Astrocyte of the hippocampus (primary cell): ENCODE data around the gene STARD13.

ENCODE experiments used
- DNase-seq: peaks from one replicate; pipeline ENCODE4 v3.0.0; 2011; ENCODE audit warnings: low read depth, low spot score

The STARD13 gene

DNA sequence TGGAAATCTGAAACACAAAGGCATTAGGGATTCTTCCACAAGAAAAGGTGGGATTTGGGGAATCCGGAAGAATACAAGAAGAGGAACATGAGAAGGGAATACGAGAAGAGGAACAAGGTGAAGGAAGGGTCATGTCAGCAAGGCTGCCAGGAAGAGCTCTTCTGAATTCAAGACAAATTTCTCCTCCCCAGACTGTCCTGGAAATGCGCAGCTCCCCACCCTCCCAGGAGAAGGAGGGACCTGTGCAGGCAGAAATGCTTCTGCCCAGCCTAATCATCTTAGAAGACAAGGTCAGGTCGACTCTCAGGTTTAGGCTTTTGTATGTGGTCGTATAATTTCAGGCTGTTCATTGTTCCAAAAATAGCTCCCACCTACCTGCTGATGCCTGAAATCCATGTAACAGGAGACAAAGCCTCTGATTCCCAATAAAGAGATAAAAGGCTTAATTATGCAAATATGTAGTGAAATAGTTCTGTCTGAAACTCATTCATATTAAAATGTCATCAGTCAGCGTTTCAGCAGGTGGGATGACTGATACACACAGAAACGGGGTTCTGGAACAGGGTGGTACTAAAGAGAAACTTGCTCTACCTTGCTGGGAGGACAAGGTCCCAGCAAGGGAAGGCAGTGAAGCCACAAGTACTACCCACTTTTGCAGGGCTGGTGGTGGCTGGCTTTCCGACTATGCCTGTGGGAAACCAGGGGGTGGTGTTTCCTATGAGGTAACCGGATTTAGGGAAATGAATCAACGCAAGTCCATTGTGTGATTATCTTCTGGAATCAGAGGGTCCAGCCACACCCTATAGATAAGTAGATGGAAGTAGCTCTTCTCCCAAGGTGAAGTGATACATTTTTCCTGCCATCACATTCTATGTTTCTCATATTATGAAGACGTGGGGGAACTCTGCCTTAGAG, 193.2 kb downstream of the STARD13 start:
- DNase-seq = no peak

DNA sequence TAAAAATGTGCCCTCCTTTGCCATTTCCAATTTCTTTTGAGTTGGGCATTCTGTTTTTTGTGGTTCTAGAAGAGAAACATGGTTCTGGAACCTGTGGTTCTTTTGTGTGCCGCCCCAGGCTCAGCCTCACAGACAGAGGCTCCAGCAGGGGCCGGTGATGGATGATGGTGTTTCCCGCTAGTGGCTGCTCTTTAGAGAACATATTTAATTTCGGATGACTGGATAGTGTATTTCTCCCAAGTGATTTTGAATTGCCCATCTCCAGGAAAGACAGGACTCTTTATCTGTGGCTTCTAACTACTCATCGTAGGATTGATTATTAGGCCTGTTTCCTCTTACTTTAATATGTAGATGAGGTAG, 194.2 kb downstream of the STARD13 start:
- no peak for DNase-seq

DNA sequence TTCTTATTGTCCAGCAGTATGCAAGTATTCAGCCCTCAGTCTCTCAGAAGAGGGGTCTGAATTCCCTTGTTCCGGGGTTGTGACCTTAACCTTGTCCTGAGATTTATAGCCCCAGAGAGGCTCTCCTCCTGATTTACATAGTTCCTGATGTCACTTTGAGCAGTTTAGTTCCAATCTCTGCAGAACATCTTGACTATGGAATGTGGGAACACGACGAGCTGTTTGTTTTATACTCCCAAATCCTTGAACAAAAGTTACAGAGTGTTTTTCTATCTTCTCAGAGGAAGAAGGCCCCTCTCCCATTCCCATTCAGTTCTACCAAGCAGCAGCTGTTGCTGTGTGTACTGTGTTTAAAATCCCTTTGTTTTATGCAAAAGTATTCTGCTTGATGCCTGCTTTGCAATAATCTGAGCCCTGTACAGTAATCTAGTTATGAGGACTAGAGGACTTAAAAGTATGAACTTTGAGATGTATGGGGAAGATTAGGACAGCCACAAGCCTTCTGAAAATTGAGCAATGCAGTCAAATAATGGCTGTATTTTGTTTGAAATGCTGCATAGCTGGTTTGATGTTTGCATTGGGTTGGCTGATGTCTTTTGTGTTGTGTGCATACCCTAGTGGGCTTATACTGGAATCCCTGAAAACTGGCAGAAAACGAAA, 194.7 kb downstream of the STARD13 start:
- DNase-seq = no peak

DNA sequence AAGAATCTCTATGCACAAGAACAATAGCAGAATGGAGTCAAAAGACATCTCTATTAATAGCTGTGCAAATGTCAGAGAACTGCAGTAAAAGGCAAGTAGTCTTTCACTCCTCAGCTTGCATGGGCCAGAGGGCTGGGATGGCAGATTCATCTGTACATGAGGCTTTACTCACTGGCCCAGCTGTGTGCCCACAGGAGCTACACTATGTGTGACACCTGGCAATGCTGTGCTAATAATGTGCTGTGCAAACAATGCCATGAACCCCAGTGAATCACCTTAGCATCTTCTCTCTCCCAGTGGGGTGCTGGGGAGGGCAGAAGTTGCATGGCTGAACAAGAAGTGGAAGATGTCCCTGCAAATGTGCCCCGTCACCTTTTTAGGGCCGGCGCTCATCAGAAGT, 196.2 kb downstream of the STARD13 start:
- no peak for DNase-seq

DNA sequence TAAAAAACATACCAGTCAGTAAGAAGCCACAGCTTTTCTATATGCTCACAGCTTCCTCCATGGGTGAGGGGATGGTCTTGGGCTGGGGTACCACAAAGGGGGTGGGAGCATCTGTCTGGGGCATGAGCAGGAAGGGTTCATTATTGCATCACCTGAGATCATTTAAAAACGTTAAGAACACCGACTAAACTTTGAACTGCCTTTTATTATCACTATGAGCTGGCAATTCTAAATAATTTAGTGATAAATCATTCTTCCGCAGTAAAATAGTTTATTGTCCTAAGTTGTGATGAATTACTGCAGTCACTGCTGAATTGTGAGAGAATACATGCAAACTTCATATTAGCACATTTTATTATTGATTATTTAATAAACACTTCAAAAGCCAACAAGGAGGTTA, 197.8 kb downstream of the STARD13 start:
- no peak for DNase-seq

DNA sequence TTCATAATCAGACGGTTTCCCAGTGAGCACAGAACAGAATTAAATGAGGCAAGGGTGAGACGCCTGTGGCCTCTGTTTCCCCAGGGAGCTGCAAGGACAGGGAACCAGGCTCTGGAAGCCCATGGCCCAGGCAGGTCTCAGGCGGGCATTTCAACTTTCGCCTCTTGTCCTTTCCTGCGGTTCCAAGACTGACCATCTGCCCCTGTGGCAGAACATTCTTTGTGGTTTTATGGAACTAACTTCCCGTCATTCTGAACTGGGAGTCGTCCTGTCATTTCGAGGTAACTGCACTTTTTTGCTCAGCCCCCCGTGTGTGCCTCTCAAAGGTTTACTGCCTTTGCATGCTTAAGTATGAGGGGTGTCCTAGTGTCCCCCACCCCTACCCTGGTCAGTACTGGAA, 198.5 kb downstream of the STARD13 start:
- DNase-seq = peak; percentile 55

DNA sequence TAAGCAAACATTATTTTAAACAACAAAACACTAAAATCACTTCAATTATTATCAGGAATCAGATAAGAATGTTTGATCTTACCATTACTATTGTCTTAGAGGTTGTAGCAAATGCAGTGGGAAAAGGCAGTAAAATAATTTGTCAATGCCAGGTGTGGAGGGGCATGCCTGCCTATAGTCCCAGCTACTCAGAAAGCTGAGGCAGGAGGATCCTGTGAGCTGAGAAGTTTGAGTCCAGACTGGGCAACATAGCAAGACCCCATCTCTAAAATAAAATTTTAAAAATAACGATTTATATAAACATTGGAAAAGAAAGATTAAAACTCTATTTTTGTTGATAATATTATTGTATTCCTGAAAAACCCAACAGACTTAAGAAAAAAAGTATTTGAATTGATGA, 202.5 kb downstream of the STARD13 start:
- DNase-seq = no peak

DNA sequence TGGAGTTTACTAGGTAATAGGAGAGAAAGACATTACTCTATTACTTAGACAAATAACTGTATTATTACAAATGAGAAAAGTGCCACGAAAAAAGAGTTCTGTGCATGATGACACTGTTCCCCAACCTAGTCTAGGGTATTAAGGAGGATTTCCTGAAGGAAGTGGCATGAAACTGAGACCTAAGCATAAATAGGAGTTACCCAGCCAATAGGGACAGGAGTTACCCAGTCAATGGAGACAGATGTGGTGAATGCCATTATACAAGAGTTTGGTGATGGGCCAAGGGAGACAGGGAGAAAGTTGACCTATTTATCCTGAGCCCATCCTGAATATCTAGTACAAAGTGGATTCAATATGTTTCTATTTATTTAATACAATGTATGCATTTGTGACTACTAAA, 203.9 kb downstream of the STARD13 start:
- no peak for DNase-seq

DNA sequence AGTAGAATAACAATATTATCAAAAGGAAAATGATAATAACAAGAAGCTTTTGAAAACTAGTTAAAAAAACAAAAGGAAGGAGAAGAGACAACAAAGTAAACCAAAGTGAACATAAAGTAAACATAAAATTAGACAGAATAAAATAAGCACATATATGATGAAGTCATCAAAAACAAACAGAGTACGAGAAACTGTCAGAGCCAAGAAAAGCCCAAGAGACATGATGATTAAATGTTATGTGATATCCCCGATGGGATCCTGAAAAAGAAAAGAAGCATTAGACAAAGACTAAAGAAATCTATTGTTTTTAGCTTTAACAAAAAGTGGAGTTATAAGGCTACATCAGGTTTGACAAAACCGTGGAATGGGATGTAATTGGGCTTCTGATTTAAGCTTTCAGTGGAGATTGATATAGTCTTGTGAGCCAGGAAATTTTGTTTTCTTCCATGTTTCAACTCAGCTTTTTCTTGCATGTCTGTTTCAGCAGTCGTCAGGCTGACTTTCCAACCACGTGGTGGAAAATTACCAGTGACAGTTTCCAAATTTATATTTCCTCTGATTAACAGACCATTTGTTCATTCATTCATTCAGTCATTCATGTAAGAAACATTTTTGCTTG, 204.5 kb downstream of the STARD13 start:
- DNase-seq = no peak

DNA sequence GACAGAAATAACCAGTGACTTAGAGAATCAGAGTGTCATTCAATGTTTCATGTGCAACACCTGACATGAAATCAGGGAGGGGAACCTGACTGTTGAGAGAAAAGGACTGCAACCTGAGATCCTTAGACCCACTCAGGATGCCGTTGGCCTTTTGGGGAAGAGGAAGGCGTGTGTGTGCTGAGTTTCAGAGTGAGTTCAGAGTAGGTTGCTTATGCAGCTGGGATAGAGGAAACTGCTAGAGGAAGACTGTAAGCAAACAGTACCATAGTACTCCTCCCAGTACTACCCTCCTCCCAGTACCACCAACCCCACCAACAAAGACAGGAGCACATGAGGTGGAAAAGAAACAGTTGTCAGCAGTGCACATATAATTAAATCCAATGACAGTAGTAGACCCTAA, 205.6 kb downstream of the STARD13 start:
- no peak for DNase-seq

DNA sequence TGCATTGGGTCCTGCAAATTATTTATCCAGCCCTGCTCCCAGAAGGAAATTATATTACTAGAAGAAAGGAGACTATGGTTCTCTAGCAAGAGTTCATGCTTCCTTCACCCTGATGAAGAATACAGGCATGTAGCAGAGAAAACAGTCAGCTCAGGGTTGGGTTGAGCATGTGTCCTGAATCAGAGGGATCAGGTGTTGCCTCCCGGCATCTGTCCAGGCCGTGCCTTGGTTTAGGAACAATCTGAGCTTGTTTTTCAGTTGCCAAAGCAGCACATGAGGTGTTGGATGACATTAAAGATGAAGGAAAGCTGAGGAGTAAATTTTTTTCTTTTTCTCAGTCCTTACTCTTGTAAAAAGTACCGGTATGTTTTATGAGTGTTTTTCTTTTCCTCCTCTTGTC, 207.3 kb downstream of the STARD13 start:
- DNase-seq = no peak

DNA sequence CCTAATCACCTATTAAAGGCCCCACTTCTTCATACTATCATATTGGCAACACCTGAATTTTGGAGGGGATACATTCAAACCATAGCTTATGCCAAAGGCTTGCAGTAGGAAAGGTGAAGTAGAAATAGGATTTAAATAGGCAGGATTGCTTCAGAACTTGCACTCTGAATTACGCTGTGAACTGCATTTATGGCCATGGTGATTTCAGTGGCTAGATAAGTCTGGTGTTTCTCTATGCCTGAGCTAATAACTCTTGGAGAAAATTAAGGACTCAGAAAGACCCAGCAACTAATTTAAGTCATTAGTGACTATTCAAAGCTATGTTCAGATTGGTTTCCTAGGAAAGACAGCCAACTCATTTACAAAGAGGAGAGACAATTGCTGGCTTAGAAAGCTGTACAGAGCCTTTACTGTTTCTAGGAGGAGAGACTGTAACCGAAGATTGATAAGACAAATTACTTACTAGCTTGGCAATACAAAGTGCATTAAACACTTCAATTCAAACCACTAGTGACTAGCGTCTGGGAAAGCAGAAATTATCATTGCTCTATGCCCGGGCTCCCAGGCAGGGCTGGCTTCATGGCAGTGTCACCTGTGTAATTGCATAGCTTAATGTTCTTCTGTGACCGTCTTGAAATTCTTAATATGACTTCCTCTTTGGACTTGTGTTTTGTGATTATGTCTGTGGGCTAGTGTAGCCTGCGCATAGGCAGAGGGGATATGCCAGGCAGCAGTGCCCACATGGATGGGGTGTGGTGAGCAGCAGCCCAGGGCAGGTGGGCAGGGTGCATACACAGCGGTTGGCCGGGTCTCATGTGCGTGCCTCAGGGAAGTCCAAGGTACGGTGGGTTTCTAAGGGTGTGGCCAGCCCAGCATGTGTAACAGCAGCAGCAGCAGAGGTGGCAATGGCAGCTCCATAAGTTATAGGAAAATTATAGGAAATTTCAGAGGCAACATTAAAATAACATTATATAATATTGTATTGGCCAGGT, 209.3 kb downstream of the STARD13 start:
- DNase-seq = no peak

DNA sequence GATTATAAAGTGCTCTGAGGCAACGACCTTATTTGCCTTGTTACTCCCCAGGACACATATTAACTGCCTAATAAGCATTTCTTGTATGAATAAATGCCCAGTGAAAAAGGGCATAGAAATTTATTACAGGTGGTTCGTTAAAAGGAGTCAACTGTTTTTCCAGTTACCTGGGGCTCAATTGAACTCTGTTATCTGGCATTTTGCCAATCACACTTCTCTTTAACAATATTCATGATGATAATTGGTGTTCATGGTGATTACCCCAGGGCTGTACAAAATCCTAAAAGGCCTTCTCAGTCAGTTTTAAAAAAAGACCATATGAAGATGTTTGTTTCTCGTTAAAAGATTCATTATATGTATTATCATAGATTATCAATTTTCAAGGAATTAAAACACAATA, 212.2 kb downstream of the STARD13 start:
- no peak for DNase-seq

DNA sequence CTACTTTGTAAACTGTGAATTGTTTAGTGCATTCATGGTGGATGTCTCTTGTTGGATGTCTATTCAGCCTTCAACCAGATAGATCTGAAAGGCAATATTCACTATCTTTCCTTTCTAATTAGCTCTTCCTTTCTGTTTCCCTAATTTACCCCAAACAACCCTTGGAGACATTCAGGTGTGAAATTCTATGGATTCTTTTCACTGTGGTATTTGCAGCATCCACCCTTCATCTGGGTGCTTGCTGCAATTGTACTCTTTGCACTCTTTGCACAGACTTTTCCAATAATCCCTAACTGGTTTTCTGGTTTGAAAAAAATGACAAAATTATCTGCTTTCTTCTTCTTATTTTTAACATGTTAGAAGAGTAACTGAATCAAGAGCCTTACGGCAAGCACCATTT, 212.8 kb downstream of the STARD13 start:
- no peak for DNase-seq

DNA sequence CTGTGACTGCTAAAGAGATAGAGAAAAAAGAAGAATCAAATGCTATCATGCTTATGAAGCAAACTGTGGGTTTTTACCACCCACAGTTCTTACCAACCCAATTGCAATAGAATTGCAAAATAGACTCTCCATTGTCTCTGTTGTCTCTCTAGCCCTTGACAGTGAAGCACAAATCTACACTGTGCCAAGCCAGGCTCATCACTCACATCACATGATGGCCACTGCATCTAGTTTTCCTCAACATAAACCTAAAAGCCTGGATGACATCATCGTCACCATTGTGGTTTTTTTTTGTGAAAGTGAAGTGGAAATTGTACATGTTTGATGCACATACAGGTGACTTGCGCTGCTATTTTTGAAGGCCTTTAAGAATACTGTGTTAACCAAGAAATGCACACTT, 213.3 kb downstream of the STARD13 start:
- no peak for DNase-seq

DNA sequence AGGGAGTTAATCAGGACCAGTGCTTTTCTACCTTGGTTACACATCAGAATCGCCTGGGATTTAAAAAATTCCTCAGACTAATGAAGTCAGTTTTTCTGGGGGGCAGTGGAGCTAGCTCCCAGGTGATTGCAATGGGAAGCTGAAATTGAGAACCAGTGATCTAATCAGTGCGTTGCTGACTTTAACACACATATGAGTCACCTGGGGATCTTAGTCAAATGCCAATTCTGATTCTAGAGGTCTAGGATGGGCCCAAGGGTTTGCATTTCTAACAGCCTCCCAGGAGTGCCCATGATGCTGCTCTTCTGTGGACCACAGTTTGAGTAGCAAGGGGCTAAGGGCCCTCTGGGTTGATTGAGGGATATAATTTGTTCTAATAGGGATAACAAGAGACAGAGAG, 214.8 kb downstream of the STARD13 start:
- DNase-seq = no peak

DNA sequence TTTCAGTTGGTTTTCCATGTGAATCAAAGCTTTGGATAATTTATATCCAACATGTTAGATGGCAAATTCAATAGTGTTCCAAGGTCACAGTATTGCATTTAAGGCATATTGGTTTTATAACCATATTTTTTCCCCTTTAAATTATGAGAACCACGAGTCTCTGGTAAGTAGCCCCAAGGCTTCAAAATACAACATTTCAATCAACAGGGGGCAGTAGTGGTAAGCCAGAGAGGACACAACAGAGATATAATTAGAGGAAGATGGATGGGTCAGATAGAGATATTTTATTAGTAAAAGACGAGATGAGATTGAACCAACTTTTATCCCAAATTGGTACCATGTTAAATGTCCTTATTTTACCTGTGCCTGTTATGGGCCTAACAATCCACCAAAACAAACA, 216.2 kb downstream of the STARD13 start:
- DNase-seq = no peak

DNA sequence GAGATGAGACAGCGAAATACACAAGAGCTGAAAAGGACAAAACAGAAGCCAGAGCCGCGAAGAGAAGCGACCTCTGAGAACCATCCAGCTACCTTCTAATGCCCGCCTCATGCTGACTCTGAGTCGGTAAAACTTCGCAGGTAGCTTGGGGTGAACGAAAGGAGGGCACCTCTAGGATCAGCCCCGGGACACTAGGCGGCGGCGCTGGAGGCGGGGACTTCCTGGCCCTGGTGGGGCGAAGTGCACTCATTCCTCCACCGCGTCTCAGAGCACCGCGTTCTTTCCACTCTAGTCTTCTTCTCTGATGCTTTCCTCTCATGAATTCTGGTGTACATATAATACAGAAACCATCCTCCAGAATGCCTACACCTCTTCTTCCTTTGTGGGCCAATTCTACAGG, 219.2 kb downstream of the STARD13 start:
- DNase-seq = no peak

DNA sequence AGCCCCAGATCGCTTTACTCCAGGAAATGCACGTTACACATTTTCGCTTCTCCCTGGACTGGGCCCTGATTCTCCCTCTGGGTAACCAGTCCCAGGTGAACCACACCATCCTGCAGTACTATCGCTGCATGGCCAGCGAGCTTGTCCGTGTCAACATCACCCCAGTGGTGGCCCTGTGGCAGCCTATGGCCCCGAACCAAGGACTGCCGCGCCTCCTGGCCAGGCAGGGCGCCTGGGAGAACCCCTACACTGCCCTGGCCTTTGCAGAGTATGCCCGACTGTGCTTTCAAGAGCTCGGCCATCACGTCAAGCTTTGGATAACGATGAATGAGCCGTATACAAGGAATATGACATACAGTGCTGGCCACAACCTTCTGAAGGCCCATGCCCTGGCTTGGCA, 224.7 kb downstream of the STARD13 start:
- DNase-seq = no peak

DNA sequence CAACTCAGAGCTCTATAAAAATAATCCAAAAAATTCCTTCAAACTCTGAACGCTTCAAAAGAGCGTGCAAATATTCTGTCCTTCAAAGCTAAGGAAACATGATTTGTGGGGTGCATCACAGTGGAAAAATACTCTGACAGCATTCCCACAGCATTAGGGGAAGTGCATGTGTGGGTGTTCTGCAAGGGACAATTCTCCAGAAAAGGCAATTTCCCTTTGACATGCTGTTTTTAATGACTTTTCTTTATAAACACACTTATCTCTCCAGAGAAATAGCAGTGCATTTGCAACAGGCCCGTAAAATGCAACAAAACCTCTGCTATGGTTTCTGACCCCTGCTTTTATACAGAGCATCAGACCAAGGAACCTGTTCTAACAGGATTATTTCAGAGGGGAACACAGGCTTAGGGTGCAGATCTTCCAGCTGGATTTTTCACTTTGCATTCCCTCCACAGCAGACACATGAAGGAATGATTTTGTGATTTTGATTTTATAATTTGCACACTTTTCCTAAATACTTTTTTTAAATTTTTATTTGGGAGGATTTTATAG, 226.7 kb downstream of the STARD13 start:
- no peak for DNase-seq

DNA sequence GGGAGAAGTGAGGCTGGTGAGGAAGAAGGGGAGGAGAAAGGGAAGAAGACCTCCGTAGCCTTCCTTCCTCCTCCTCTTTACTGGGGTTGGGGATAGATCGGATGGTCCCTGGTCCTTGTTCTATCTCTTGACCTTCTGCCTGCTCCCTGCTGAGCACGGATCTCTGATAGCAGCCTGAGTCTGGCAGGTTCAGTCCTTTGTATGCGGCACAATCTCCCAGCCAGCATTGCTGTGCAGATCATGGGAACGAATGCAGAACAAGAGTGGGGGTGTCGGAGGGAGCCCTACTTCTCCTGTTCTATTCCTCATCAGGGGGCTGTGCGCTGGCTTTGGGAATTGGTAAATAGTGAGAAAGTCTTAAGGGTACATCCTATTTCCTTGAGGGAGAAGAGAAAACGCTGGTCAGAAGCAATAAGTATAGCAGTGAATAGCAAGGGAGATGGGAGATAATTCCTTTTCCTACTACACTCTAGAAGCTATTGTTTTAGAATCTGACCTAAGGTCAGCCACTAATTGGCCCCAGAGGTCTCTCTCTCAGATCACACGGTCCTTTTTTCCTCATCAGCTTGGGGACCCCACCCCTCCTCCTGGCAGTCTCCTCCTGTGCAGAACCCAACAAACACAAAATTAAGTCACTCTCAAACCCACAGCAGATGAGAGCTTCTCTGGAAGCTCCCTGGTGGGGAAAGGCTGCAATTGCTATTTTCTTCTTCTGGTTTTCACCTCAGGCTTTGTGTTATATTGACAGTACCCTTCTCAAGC, 228.4 kb downstream of the STARD13 start:
- DNase-seq = peak; percentile 21
